Dermis lymphatic vessel endothelial cell (primary cell): ENCODE measurements around the gene GDF7. TPM values are rescaled to one million over a fixed set of nuclear protein-coding genes. Genes with fewer than 3 reads are reported as not detected.

Experiments used
- total RNA-seq: library from RNA; depleted of rRNA; stranded (reverse); fragments of >200 nt; gene quantifications from 2 replicates; pipeline ENCODE4 v1.2.1, GENCODE V29; 2014

Gene GDF7
- total RNA-seq: 2.7 and 3.3 TPM in 2 replicates

DNA sequence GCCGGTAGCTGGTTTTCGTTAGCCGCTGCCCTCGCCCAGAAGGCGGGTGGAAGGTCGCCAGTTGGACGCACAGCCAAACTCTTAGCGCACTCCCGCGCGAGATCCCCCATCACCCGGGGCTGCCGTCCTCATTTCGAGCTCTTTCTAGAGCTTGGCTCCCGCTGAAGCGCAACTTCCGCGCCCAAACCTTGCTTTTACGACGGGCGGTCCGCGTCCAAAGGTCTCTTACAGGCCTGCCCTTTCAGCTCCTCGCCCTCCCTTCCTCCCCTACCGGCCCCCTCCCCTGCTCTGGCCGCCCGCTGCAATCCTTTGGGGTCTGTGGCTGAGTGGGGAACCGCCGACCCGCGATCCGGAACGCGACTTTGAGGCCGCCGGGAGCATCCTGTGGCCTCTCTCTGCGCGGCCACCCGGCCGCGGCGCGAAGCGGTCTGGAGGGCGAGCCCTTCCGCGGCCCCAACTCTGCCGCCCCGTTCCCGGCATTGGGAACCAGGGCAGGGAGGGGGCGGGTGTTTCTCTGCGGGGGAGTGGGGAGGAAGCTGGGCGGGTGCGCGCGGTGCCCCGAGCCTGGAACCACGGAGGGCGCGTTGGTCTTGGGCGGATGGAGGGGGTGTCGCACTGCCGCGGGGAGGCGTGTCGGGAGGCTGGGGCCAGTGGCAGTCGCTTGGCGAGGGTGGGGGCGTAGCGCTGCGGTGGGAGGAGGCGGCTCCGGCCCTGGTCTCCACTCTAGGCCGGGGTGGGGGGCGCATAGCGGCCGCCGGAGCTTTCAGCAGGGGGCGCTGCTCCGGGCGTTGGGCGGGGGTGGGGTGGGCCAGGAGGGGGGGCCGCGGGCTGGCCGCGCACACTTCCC, at the start of gene GDF7:
TSS of gene GDF7 (plus strand) at position 841 of the 847 bp plus-strand sequence. CDS start 96 bp downstream, outside the sequence.

DNA sequence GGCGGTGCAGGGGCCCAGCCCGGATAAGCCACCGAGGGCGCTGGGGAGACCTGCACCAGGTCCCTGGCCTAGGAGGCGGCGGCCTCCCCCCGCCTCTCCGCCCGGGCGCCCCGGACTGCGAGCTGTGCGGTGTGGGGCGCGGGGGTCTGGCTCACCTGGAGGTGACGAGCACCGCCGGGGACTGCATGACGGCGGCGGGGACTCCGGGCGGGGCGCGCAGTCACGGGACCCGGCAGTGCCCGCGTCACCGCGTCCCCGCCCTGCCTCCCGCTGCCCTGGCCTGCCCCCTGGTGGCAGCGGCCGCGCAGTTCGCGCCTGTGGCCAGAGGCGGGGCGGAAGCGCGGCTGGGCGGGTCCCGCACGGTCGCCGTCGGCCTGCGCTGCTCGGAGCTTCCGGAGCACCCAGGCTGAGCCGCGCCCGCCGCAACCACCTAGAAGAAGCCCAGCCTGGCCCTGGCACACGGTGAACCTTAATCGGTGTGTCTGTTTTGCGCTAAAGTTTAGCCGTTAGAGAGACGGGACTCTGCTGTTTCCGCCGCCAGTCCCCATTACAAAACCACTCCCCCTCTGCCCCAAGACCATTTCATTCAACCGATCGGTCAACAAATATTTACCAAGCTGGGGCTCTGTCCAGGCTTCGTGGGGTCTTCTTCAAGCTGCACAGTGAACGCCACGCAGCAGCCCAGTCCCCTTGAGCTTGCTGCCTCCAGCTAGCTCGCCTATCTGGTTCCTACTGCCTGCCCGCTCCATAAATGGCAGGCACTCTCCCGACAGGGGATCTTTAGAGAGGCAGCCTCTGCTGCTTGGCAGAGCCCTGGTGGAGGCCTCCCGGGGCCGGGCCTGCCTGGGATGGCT, 15.8 kb upstream of the GDF7 start, which contains the start of gene HS1BP3:
TSS of gene HS1BP3 (minus strand) at position 222 of the 854 bp plus-strand sequence. CDS start at position 187, 35 bp downstream.

Other genes starting within 250 kb of the GDF7 start
- 242 and 530 TPM in 2 replicates for gene RHOB, start 220.1 kb upstream of the GDF7 start, total RNA-seq
- 20.9 and 21.1 TPM in 2 replicates for gene HS1BP3, start 16.0 kb upstream of the GDF7 start, total RNA-seq
- gene LDAH, start 156.0 kb downstream of the GDF7 start, total RNA-seq: 15.5 and 22.2 TPM in 2 replicates